SK-N-SH (cell line): ENCODE measurements around the gene PCNX2.

Source experiments
- CTCF ChIP-seq: fragments of 200-600 bp; sonication (generic); IDR thresholded peaks from 2 replicates; pipeline ENCODE4 v1.6.1; 2017; ENCODE audit warnings: antibody characterized with exemption, mild to moderate bottlenecking, moderate library complexity
- EZH2phosphoT487 ChIP-seq: fragments of 200-600 bp; sonication (generic); IDR thresholded peaks from 2 replicates; pipeline ENCODE4 v1.6.1; 2017; ENCODE audit warnings: low read depth, mixed run types, mild to moderate bottlenecking, antibody characterized with exemption, moderate library complexity, borderline replicate concordance
- IRF3 ChIP-seq: fragments of 150-350 bp; IDR thresholded peaks from 2 replicates; pipeline ENCODE4 v1.6.1; 2016; ENCODE audit warnings: mild to moderate bottlenecking, low read depth, low read length
- JUND ChIP-seq: IDR thresholded peaks from 2 replicates; pipeline ENCODE4 v1.4.0; 2012
- MAX ChIP-seq: IDR thresholded peaks from 2 replicates; pipeline ENCODE4 v1.4.0; 2012; ENCODE audit warnings: low read depth
- MXI1 ChIP-seq: IDR thresholded peaks from 2 replicates; pipeline ENCODE4 v1.6.1; 2012; ENCODE audit warnings: mild to moderate bottlenecking, low read depth, low read length, improper control_type of control experiment
- NRF1 ChIP-seq: IDR thresholded peaks from 2 replicates; pipeline ENCODE4 v1.6.1; 2012; ENCODE audit warnings: low read depth, mild to moderate bottlenecking, low read length
- PBX3 ChIP-seq: IDR thresholded peaks from 2 replicates; pipeline ENCODE4; 2012
- POLR2AphosphoS5 ChIP-seq: IDR thresholded peaks from 2 replicates; pipeline ENCODE4 v1.6.1; 2012; ENCODE audit warnings: low read depth, low read length
- REST ChIP-seq: IDR thresholded peaks from 2 replicates; pipeline ENCODE4 v1.6.1; 2012; ENCODE audit warnings: mild to moderate bottlenecking, low read depth, low read length, moderate library complexity
- RFX5 ChIP-seq: IDR thresholded peaks from 2 replicates; pipeline ENCODE4 v1.6.1; 2012; ENCODE audit warnings: mild to moderate bottlenecking, improper control_type of control experiment, low read length
- RXRA ChIP-seq: IDR thresholded peaks from 2 replicates; pipeline ENCODE4 v1.4.0; 2012; ENCODE audit warnings: low read depth, mild to moderate bottlenecking, borderline replicate concordance
- SMC3 ChIP-seq: IDR thresholded peaks from 2 replicates; pipeline ENCODE4 v1.6.1; 2012; ENCODE audit warnings: low read depth, low read length, improper control_type of control experiment
- USF2 ChIP-seq: fragments of 150-350 bp; IDR thresholded peaks from 2 replicates; pipeline ENCODE4 v1.6.1; 2017; ENCODE audit warnings: antibody characterized with exemption, low read length, low read depth, borderline replicate concordance

- TF ChIP-seq SMC3 (no peak), CTCF (no peak), POLR2AphosphoS5 (no peak), MAX (no peak), IRF3 (no peak), RXRA (no peak), EZH2phosphoT487 (no peak), JUND (no peak), MXI1 (no peak), REST (no peak), PBX3 (no peak), NRF1 (no peak), USF2 (no peak), RFX5 (no peak)
Observed at GRCh38 chr1:233022246-233022645, 273.3 kb downstream of the PCNX2 start.
